ENCODE measurements around the gene FKBP14.

GRCh38 chr7:30023524-30023923 is 3.0 kb downstream of the FKBP14 start:
- TF ChIP-seq CTCF (IDR thresholded peaks at IDR 0.05) (no peak), POLR2A (IDR thresholded peaks at IDR 0.05) (no peak)

Measured in right lobe of liver (tissue), 4 donors.